ENCODE results near the gene CDHR3. TPM values are rescaled to one million over a fixed set of nuclear protein-coding genes. Genes with fewer than 3 reads are reported as not detected.

Gene CDHR3
- total RNA-seq, 4 donors from 2014 or later = 4.3 to 29.5 (median 27.0) TPM

DNA sequence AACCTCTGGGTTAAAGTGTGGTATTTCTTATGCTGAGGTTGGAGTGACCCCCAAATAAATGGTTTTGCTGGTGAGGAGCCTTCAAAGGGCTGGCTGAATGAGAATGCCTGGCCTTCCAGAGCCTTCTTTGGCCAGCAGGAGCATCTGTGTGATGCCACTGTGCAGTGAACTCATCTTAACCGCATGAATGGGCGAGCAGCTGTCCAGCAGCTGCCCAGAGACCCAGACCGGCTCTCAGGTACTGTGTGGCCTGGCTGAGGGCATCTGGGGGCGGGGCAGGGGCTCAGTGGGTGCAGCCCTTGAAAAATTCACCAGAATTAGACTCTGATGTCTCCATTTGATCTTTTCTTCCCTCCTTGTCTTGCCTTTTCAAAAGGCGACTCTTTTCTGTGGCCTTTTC lies 90.0 kb downstream of the CDHR3 start:
- Histone ChIP-seq H3K27me3 (no peaks in the 10 kb centered on the region), H3K27ac (no peak overlapping the region), H3K36me3 (no peaks in the 10 kb centered on the region), H3K4me3 (no peak overlapping the region), H3K9me3 (no peaks in the 10 kb centered on the region), H3K4me1 (peaks cover 0 to 30% (median 3%) of the 10 kb centered on the region in 3 donors)
- TF ChIP-seq EP300 (IDR thresholded peaks at IDR 0.05) (no peak), POLR2A (IDR thresholded peaks at IDR 0.05) (no peak), POLR2AphosphoS5 (IDR thresholded peaks at IDR 0.05) (no peak)
- TF ChIP-seq, protein P1, sequence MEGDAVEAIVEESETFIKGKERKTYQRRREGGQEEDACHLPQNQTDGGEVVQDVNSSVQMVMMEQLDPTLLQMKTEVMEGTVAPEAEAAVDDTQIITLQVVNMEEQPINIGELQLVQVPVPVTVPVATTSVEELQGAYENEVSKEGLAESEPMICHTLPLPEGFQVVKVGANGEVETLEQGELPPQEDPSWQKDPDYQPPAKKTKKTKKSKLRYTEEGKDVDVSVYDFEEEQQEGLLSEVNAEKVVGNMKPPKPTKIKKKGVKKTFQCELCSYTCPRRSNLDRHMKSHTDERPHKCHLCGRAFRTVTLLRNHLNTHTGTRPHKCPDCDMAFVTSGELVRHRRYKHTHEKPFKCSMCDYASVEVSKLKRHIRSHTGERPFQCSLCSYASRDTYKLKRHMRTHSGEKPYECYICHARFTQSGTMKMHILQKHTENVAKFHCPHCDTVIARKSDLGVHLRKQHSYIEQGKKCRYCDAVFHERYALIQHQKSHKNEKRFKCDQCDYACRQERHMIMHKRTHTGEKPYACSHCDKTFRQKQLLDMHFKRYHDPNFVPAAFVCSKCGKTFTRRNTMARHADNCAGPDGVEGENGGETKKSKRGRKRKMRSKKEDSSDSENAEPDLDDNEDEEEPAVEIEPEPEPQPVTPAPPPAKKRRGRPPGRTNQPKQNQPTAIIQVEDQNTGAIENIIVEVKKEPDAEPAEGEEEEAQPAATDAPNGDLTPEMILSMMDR (IDR thresholded peaks at IDR 0.05) = no peak
- WGBS, 2 donors (ENCODE audit: low coverage in 1 of 2) = 84 to 91% methylated on average over 3 to 5 of the region's 5 CpGs
- no peak for ATAC-seq

DNA sequence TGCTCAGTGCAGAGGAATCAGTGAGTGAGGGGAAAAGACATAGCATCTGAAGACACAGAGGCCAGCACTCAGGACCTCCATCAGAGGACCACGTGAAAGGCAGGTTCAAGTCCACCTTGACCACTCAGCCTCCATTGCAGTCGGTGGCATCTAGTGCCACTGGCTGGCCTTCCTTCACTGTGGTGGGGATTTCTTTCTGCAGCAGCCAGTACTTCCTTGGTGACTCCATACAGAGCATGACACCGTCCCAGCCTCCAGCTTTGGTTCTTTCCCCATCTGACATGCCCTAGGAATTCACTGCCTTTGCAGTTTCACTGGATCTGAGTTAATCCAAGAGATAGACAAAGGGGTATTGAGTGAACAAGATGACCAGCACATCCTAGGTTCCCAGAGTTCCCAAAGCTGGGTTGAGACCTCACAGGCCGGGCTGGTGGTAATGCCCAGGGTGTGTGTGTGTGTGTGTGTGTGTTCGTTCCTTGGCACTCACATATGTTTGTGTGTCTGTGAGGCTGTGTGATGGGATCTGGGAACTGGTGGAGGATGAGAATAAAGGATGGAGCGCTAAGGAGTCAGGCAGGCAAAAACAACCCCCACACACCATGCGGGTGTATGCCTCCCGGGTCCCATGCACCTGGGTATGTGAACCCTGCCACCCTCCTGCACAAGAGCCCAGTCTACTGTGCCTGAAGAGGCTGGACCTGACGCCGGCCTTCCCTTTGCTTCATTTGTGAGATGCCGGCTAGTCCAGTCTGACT lies 91.3 kb downstream of the CDHR3 start:
- Histone ChIP-seq H3K27me3 (no peaks in the 10 kb centered on the region), H3K9me3 (no peaks in the 10 kb centered on the region), H3K4me1 (peaks cover 0 to 42% (median 3%) of the 10 kb centered on the region in 3 donors), H3K27ac (no peak overlapping the region), H3K36me3 (no peaks in the 10 kb centered on the region), H3K4me3 (no peak overlapping the region)
- ATAC-seq = no peak
- WGBS, 2 donors (ENCODE audit: low coverage in 1 of 2) = 92 to 96% methylated on average over 4 to 10 of the region's 11 CpGs
- TF ChIP-seq POLR2A (IDR thresholded peaks at IDR 0.05) (no peak), EP300 (IDR thresholded peaks at IDR 0.05) (no peak), POLR2AphosphoS5 (IDR thresholded peaks at IDR 0.05) (no peak)
- TF ChIP-seq, protein P1 (IDR thresholded peaks at IDR 0.05) = no peak

DNA sequence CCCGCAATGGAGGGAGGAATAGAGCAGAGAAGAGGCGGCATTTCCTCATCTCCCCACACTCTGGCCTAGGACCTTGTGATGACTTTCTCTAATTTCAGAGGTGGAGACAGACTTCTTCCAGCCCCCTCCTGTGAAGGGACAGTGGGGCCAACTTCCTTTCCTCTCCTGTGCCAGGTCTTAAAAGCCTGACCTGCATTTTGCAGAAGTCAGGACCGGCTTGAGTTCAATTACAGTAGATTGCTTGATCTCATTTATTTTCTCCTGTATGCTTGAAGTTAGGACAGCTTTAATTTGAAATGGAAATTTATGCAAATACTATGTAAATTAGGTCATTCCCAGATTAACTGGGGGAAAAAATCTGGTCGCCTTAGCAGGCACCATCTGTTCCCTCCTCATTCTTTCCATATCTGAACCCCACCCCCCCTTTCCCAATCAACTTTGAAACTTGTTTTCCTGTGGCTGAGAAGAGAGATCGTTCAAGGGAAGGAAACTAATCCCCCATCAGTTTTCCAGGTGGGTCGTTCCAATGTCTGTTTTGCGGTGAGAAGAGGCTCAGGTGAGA lies 92.0 kb downstream of the CDHR3 start:
- Histone ChIP-seq H3K4me1 (peaks cover 0 to 44% (median 3%) of the 10 kb centered on the region in 3 donors), H3K9me3 (no peaks in the 10 kb centered on the region), H3K4me3 (no peak overlapping the region), H3K27ac (no peak overlapping the region), H3K36me3 (no peaks in the 10 kb centered on the region), H3K27me3 (no peaks in the 10 kb centered on the region)
- no peak for TF ChIP-seq POLR2AphosphoS5 (IDR thresholded peaks at IDR 0.05)
- TF ChIP-seq, protein P1 (IDR thresholded peaks at IDR 0.05) = no peak
- no peak for TF ChIP-seq EP300 (IDR thresholded peaks at IDR 0.05)
- 82 to 95% methylated on average over 3 to 5 of the region's 7 CpGs for WGBS, 2 donors (ENCODE audit: low coverage in 1 of 2)
- ATAC-seq = no peak

DNA sequence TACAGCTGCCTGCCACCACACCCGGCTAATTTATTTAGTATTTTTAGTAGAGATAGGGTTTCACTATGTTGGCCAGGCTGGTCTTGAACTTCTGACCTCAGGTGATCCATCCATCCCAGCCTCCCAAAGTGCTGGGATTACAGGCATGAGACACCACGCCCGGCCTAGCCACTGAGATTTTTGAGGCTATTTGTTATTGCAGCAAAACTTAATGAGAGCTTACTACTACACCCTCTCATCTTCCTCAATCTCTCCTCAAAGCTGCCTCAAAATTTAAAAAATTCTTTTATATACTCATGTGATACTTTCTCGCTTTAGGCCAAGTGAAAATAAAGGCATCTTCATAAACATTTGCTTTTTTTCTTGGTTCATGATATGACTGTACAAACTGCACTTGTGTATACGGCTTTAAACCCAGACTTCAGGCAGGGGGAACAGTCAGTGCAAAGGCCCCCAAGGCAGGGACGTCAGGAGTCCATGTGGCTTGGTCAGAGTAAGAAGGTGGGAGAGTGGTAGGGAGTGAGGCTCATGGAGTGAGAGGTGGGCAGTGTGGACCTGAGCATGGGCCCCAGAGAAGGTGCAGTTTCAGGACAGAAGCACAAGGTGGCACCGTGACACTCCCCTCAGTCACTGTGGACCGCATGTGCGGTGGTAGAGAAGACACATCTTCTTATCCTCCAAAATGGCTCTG lies 93.6 kb downstream of the CDHR3 start:
- ATAC-seq = peak; percentile 86
- no peaks in the 10 kb centered on the region for H3K27me3 ChIP-seq
- no peaks in the 10 kb centered on the region for H3K9me3 ChIP-seq
- no peaks in the 10 kb centered on the region for H3K36me3 ChIP-seq
- peaks cover 0 to 39% (median 3%) of the 10 kb centered on the region in 3 donors for H3K4me1 ChIP-seq
- no peak for TF ChIP-seq EP300 (IDR thresholded peaks at IDR 0.05)
- TF ChIP-seq, protein P1 (IDR thresholded peaks at IDR 0.05) = peak; percentile 81 to 93 (median 92)
- no peak overlapping the region for H3K4me3 ChIP-seq
- WGBS, 2 donors (ENCODE audit: low coverage in 1 of 2) = 52 to 78% methylated on average over 4 to 9 of the region's 9 CpGs
- H3K27ac ChIP-seq = no peak overlapping the region

All from gastroesophageal sphincter (tissue), 4 donors.